AG09309 (cell line): ENCODE data around the gene FLVCR2.

Experiments used
- DNase-seq: peaks from one replicate; pipeline ENCODE4 v3.0.0-alpha.2; 2010; ENCODE audit warnings: low read depth
- H3K4me3 ChIP-seq: 2 replicates; pipeline ENCODE4 v1.5.1; 2011; ENCODE audit warnings: mild to moderate bottlenecking, low read depth, low read length, moderate library complexity; ENCODE audit not compliant: control insufficient read depth
- CTCF ChIP-seq: IDR thresholded peaks from 2 replicates; pipeline ENCODE4 v1.5.1; 2011; ENCODE audit warnings: mild to moderate bottlenecking, low read depth, low read length, inconsistent platforms; ENCODE audit not compliant: insufficient read depth, control insufficient read depth; ENCODE audit errors: missing control alignments

FLVCR2 gene

GRCh38 chr14:75614179-75614578 is 35.8 kb downstream of the FLVCR2 start:
- DNase-seq = no peak
- no peak overlapping the region for H3K4me3 ChIP-seq
- TF ChIP-seq CTCF = no peak

DNA sequence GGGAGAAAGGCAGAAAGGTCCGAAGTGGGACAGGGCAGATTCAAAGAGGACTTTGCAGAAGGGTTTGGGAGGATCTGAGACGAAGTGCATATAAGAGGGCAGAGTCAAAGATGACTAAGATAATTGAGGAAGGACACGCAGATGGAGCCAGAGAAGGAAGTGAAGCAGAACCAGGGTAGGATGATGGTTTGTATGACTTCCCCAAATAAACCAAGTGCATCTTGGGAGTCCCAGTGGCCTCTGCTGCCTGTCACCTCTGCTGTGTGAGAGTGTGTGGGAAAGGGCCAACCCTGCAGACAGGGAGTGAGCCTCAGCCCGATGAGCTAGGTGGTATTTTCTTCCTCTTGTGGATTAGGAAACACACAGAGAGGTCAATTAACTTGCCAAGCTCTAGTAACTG is 36.8 kb downstream of the FLVCR2 start:
- TF ChIP-seq CTCF = no peak
- no peak for DNase-seq
- no peak overlapping the region for H3K4me3 ChIP-seq

DNA sequence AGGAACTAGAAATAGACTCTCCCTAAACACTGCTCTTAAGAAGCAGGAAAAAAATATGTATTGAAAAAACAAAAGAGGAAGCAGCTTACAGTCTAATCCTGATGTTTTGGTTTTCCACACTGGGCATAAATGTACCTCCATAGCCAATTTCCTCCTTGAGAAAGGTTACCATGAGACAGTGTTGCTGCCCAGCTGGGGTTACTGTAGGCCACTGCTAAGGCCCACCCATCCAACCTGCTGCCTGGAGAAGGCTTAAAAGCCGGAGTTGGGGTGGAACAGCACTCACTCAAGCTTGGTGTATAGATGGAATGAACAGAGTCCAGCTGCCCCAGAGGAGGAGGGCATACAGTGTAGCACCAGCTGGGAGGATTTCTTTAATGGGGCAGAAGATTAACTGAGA is 41.1 kb downstream of the FLVCR2 start:
- DNase-seq = no peak
- no peak for TF ChIP-seq CTCF
- no peak overlapping the region for H3K4me3 ChIP-seq

GRCh38 chr14:75625034-75625433 is 46.6 kb downstream of the FLVCR2 start:
- DNase-seq = no peak
- TF ChIP-seq CTCF = no peak
- no peak overlapping the region for H3K4me3 ChIP-seq

DNA sequence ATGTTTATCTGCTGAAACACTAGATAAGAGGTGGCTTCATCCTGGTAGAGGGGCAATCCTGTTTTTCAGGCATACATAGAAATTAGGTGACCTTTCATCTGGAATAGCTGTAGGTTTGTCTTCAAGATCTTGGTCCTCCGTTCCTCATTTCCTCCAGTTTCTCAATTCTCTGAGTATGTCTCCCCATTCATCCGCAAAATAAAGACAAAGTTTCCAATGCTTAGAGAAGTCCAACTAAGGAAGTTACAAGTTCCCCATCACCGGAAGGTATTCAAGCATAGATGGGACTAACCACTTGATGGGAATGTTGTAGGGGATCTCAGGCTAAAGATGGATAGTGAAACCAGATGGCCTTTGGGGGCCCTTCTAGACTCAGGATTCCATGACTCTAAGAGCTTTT is 48.0 kb downstream of the FLVCR2 start:
- no peak overlapping the region for H3K4me3 ChIP-seq
- no peak for TF ChIP-seq CTCF
- no peak for DNase-seq

DNA sequence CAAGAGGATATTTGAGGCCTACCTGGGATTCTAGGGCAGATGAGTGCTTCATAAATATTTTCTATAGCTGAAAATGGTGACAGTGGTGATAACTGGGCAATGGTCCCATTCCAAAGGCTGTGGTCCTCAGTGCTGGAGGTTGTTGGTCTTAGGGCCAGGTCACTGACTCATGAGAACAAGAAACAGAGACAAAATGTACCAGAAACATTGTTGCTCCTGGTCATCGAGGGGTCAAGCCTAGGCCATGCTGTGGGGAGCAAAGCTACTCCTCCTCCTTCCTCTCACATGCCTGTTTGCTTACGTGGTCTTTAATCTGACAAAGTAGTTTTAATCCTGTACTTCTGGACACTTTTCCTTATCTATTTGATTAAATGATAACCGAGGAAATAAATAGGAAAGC is 48.4 kb downstream of the FLVCR2 start:
- DNase-seq = no peak
- TF ChIP-seq CTCF = no peak
- no peak overlapping the region for H3K4me3 ChIP-seq

DNA sequence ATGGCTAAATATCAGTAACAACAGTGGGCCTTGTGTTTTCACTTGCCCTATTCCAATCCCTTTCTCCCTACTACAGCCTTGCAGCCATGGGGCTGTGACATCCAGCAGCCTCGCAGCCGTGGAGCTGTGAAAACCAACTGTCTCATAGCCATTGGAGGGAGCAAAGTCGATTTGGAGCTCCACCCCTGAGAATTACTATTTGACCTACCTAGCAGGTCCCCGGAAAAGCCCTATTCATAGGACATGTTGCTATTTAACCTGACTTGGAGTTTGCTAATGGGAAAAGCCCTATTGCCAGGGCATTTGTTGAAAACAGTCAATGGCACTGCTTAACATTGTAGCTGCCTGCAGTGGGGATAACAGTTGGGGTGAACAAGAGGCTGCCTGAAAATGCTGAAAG is 49.0 kb downstream of the FLVCR2 start:
- no peak overlapping the region for H3K4me3 ChIP-seq
- no peak for TF ChIP-seq CTCF
- DNase-seq = no peak
